OCI-LY3 (cell line): ENCODE data around the gene HLA-DMB.

ENCODE experiments used
- EZH2phosphoT487 ChIP-seq: fragments of 200-600 bp; shearing (Covaris generic); IDR thresholded peaks from 2 replicates; pipeline ENCODE4 v1.6.1; 2018; ENCODE audit warnings: antibody characterized with exemption, mixed run types, low read depth
- TF ChIP-seq, protein P1 (sequence below): fragments of 200-600, 300-600 bp; sonication (generic); IDR thresholded peaks from 2 replicates; pipeline ENCODE4 v1.5.1; 2014; ENCODE audit warnings: antibody characterized with exemption, low read length, low read depth

DNA sequence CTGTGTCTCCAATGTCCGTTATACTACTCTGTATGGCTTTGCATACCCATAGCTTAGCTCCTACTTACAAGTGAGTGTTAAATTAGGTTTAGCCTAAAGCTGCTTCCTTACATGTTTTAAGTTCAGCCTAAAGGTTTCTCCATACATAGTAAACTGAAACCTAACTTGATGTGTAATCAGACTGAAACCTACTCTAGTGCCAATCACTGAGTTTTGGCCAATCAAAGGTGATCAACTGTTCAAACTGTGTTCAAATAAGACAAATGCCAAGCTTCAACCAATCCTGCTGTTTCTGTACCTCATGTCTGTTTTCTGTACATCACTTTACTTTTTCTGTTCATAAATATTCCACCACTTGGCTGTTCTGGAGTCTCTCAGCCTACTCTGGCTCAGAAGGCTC, 48.5 kb upstream of the HLA-DMB start:
- TF ChIP-seq, protein P1, sequence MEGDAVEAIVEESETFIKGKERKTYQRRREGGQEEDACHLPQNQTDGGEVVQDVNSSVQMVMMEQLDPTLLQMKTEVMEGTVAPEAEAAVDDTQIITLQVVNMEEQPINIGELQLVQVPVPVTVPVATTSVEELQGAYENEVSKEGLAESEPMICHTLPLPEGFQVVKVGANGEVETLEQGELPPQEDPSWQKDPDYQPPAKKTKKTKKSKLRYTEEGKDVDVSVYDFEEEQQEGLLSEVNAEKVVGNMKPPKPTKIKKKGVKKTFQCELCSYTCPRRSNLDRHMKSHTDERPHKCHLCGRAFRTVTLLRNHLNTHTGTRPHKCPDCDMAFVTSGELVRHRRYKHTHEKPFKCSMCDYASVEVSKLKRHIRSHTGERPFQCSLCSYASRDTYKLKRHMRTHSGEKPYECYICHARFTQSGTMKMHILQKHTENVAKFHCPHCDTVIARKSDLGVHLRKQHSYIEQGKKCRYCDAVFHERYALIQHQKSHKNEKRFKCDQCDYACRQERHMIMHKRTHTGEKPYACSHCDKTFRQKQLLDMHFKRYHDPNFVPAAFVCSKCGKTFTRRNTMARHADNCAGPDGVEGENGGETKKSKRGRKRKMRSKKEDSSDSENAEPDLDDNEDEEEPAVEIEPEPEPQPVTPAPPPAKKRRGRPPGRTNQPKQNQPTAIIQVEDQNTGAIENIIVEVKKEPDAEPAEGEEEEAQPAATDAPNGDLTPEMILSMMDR: no peak
- TF ChIP-seq EZH2phosphoT487: no peak
